GM23338 (cell line): Measurements from ENCODE around the gene NNAT. TPM values are rescaled to one million over a fixed set of nuclear protein-coding genes. Genes with fewer than 3 reads are reported as not detected.

Experiments used
- ATAC-seq: fragments of 200-7000 bp; cut with Tn5 transposase; 3 replicates; pipeline ENCODE4 v1.9.1; 2020
- DNase-seq: peaks from one replicate; pipeline ENCODE4 v3.0.0-alpha.2; 2015; ENCODE audit warnings: low spot score
- H2AFZ ChIP-seq: fragments of 200-600 bp; sonication (generic); 2 replicates; pipeline ENCODE4 v1.8.0; 2016; ENCODE audit warnings: antibody characterized with exemption, mild to moderate bottlenecking, moderate library complexity
- H3F3A ChIP-seq: fragments of 200-600 bp; sonication (generic); replicated peaks from 2 replicates; pipeline ENCODE4 v1.8.0; 2017; ENCODE audit warnings: antibody characterized with exemption, mixed run types, low read depth
- H3K27ac ChIP-seq: fragments of 200-600 bp; sonication (generic); 2 replicates; pipeline ENCODE4 v1.6.1; 2016; ENCODE audit warnings: low read depth
- H3K27me3 ChIP-seq: fragments of 200-600 bp; sonication (generic); 2 replicates; pipeline ENCODE4 v1.8.0; 2016; ENCODE audit warnings: mild to moderate bottlenecking, mixed run types, moderate library complexity; ENCODE audit not compliant: insufficient read depth
- H3K36me3 ChIP-seq: fragments of 200-600 bp; sonication (generic); 2 replicates; pipeline ENCODE4 v1.8.0; 2016; ENCODE audit warnings: mild to moderate bottlenecking; ENCODE audit not compliant: insufficient read depth
- H3K4me1 ChIP-seq: fragments of 200-600 bp; sonication (generic); 2 replicates; pipeline ENCODE4 v1.8.0; 2016; ENCODE audit warnings: mild to moderate bottlenecking, moderate library complexity; ENCODE audit not compliant: insufficient read depth
- H3K4me2 ChIP-seq: fragments of 200-600 bp; sonication (generic); 2 replicates; pipeline ENCODE4 v1.7.1; 2017; ENCODE audit warnings: mixed run types
- H3K4me3 ChIP-seq: fragments of 200-600 bp; sonication (generic); 2 replicates; pipeline ENCODE4 v1.6.1; 2016; ENCODE audit warnings: mixed run types
- H3K79me2 ChIP-seq: fragments of 200-600 bp; sonication (generic); replicated peaks from 2 replicates; pipeline ENCODE4 v1.8.0; 2017; ENCODE audit warnings: mild to moderate bottlenecking; ENCODE audit not compliant: insufficient read depth
- H3K9me2 ChIP-seq: fragments of 200-600 bp; sonication (generic); 2 replicates; pipeline ENCODE4 v1.8.0; 2017; ENCODE audit not compliant: insufficient read depth
- H4K20me1 ChIP-seq: fragments of 200-600 bp; sonication (generic); replicated peaks from 2 replicates; pipeline ENCODE4 v1.8.0; 2017; ENCODE audit warnings: mild to moderate bottlenecking; ENCODE audit not compliant: insufficient read depth
- H3K27ac Mint-ChIP-seq: 2 replicates; pipeline ENCODE4 v1.8.0; 2020; ENCODE audit warnings: inconsistent platforms, mild to moderate bottlenecking, moderate library complexity, mixed read lengths
- H3K27me3 Mint-ChIP-seq: 3 replicates; pipeline ENCODE4 v1.8.0; 2022; ENCODE audit warnings: low read depth, mild to moderate bottlenecking, moderate library complexity, mixed read lengths, inconsistent platforms; ENCODE audit not compliant: insufficient read depth, poor library complexity
- H3K36me3 Mint-ChIP-seq: 3 replicates; pipeline ENCODE4 v1.8.0; 2021; ENCODE audit warnings: low read depth, mild to moderate bottlenecking, inconsistent platforms, moderate library complexity, mixed read lengths
- H3K4me1 Mint-ChIP-seq: 3 replicates; pipeline ENCODE4 v1.8.0; 2020; ENCODE audit warnings: mild to moderate bottlenecking, inconsistent platforms, mixed read lengths
- H3K4me3 Mint-ChIP-seq: 3 replicates; pipeline ENCODE4 v1.8.0; 2021; ENCODE audit warnings: moderate library complexity, mild to moderate bottlenecking, inconsistent platforms, mixed read lengths
- H3K9me3 Mint-ChIP-seq: 3 replicates; pipeline ENCODE4 v1.8.0; 2020; ENCODE audit warnings: moderate library complexity, mild to moderate bottlenecking, inconsistent platforms, mixed read lengths
- CREB1 ChIP-seq: fragments of 250-450 bp; sonication (Bioruptor Pico); IDR thresholded peaks from 2 replicates; pipeline ENCODE4 v1.5.0; 2020; ENCODE audit warnings: low read depth, mild to moderate bottlenecking, moderate library complexity
- CTCF ChIP-seq, 2 experiments: fragments of 200-600 bp in 1 of 2; sonication (generic) in 1 of 2; conservative IDR thresholded peaks; 2 replicates each; pipeline versions ENCODE4 v1.5.1 to v1.6.1; 2016 to 2017; ENCODE audit warnings: antibody characterized with exemption in 2 of 2, low read depth in 2 of 2, mild to moderate bottlenecking in 2 of 2, moderate library complexity in 1 of 2
- EZH2phosphoT487 ChIP-seq: fragments of 200-600 bp; sonication (generic); IDR thresholded peaks from one replicate; pipeline ENCODE4 v1.8.1; 2018; ENCODE audit warnings: antibody characterized with exemption; ENCODE audit not compliant: unreplicated experiment
- JUNB ChIP-seq: IDR thresholded peaks from one replicate; pipeline ENCODE4 v1.6.1; 2016; ENCODE audit warnings: antibody characterized with exemption; ENCODE audit not compliant: unreplicated experiment
- NANOG ChIP-seq: IDR thresholded peaks from 2 replicates; pipeline ENCODE4 v1.6.1; 2016; ENCODE audit warnings: antibody characterized with exemption, borderline replicate concordance
- REST ChIP-seq: IDR thresholded peaks from one replicate; pipeline ENCODE4 v1.6.1; 2018; ENCODE audit warnings: antibody characterized with exemption; ENCODE audit not compliant: unreplicated experiment
- STAT1 ChIP-seq: IDR thresholded peaks from one replicate; pipeline ENCODE4 v1.6.1; 2016; ENCODE audit warnings: antibody characterized with exemption; ENCODE audit not compliant: unreplicated experiment
- ZNF114 ChIP-seq: fragments of 250-450 bp; sonication (Bioruptor Pico); IDR thresholded peaks from 2 replicates; pipeline ENCODE4 v1.5.0; 2020; ENCODE audit warnings: mild to moderate bottlenecking, moderate library complexity
- ZNF331 ChIP-seq: fragments of 250-450 bp; sonication (Bioruptor Pico); IDR thresholded peaks from 2 replicates; pipeline ENCODE4 v1.5.0; 2020; ENCODE audit warnings: low read depth, mild to moderate bottlenecking, moderate library complexity
- ZNF462 ChIP-seq: fragments of 250-450 bp; sonication (Bioruptor Pico); IDR thresholded peaks from 2 replicates; pipeline ENCODE4 v1.5.0; 2020; ENCODE audit warnings: mild to moderate bottlenecking, moderate library complexity
- polyA plus RNA-seq: library from polyadenylated mRNA; unstranded; fragments of >200 nt; fragmentation: Nextera tagmentation; extraction: Ambion mirVana; gene quantifications from 2 replicates; pipeline ENCODE4 v1.2.1, GENCODE V29; 2016
- total RNA-seq: library from RNA; depleted of rRNA; stranded (reverse); fragments of >200 nt; shearing (Covaris generic); gene quantifications from 2 replicates; pipeline ENCODE4 v1.2.3, GENCODE V29; 2014

The NNAT gene
- total and polyA plus RNA-seq, 2 experiments from 2014 or later: 4.3 to 4.9 TPM

GRCh38 chr20:37505263-37506151 is 15.5 kb upstream of the NNAT start (continued):
- 0 out of 2 replicates have a peak, but pooled peaks have one; percentile 6 for TF ChIP-seq ZNF462 (CRISPR knock-in tag)

GRCh38 chr20:37506152-37506725 is 14.8 kb upstream of the NNAT start:
- peaks cover 21% of the 10 kb centered on the region for H3K9me2 ChIP-seq
- no peak overlapping the region for H3K4me3 ChIP-seq
- H3K27me3 ChIP-seq: no peaks in the 10 kb centered on the region
- H3K9me3 Mint-ChIP-seq: no peaks in the 10 kb centered on the region
- no peaks in the 10 kb centered on the region; the same call in 2 of the 3 replicates for H3K4me1 Mint-ChIP-seq
- H3K4me3 Mint-ChIP-seq: no peak overlapping the region
- peaks cover 17% of the 10 kb centered on the region for H3K4me1 ChIP-seq
- no peaks in the 10 kb centered on the region for H3F3A ChIP-seq
- peaks cover 8% of the 10 kb centered on the region; the same call in 1 of the 2 replicates for H4K20me1 ChIP-seq
- peak overlapping the region; percentile 69 for H3K4me2 ChIP-seq
- ATAC-seq: no peak
- H3K27ac Mint-ChIP-seq: peak overlapping the region; percentile 33; the same call in 1 of the 2 replicates
- no peak for DNase-seq
- H3K36me3 Mint-ChIP-seq: peaks cover 9% of the 10 kb centered on the region; the same call in 2 of the 3 replicates
- no peak overlapping the region for H3K27ac ChIP-seq
- no peak overlapping the region for H2AFZ ChIP-seq
- no peaks in the 10 kb centered on the region for H3K27me3 Mint-ChIP-seq
- no peaks in the 10 kb centered on the region for H3K36me3 ChIP-seq
- no peaks in the 10 kb centered on the region; the same call in 1 of the 2 replicates for H3K79me2 ChIP-seq
- TF ChIP-seq ZNF114 (CRISPR knock-in tag) (no peak), CTCF (conservative IDR thresholded peaks at IDR 0.05; ENCODE audit: low read depth in 2 of 2) (no peak), ZNF331 (CRISPR knock-in tag) (no peak), NANOG (no peak), REST (no peak), STAT1 (no peak), CREB1 (CRISPR knock-in tag) (no peak), EZH2phosphoT487 (no peak), JUNB (no peak)
